HL-60 (cell line): ENCODE results near the gene ARV1.

ENCODE experiments used
- DNase-seq, 2 experiments: peaks; one replicate each; pipeline ENCODE4 v3.0.0-alpha.2; 2010 to 2020; ENCODE audit warnings: low read depth in 1 of 2, low spot score in 1 of 2
- H3K27ac ChIP-seq: fragments of 250-450 bp; sonication (Bioruptor Pico); replicated peaks from 2 replicates; pipeline ENCODE4 v1.5.1; 2020; ENCODE audit warnings: mild to moderate bottlenecking, moderate library complexity
- H3K27me3 ChIP-seq: fragments of 250-450 bp; sonication (Bioruptor Pico); 2 replicates; pipeline ENCODE4 v1.5.1; 2021; ENCODE audit warnings: mild to moderate bottlenecking, moderate library complexity; ENCODE audit not compliant: insufficient read depth, poor library complexity, severe bottlenecking
- H3K4me3 ChIP-seq: replicated peaks from 2 replicates; pipeline ENCODE4 v1.5.1; 2011; ENCODE audit warnings: mild to moderate bottlenecking, control low read depth, low read length; ENCODE audit not compliant: insufficient read depth
- GABPA ChIP-seq: IDR thresholded peaks from 2 replicates; pipeline ENCODE4 v1.6.1; 2012; ENCODE audit warnings: low read depth
- POLR2AphosphoS5 ChIP-seq: IDR thresholded peaks from 2 replicates; pipeline ENCODE4 v1.6.1; 2012; ENCODE audit warnings: low read depth
- SPI1 ChIP-seq: IDR thresholded peaks from 2 replicates; pipeline ENCODE4 v1.6.1; 2012; ENCODE audit warnings: low read depth, mild to moderate bottlenecking, borderline replicate concordance
- TF ChIP-seq, protein P1 (sequence below): IDR thresholded peaks from 2 replicates; pipeline ENCODE4 v1.6.1; 2012; ENCODE audit warnings: low read depth; ENCODE audit not compliant: insufficient replicate concordance
- TF ChIP-seq, protein P2 (sequence below): IDR thresholded peaks from one replicate; pipeline ENCODE4 v1.5.1; 2011; ENCODE audit warnings: low read length, control low read depth, inconsistent platforms; ENCODE audit not compliant: insufficient read depth

Gene ARV1

DNA sequence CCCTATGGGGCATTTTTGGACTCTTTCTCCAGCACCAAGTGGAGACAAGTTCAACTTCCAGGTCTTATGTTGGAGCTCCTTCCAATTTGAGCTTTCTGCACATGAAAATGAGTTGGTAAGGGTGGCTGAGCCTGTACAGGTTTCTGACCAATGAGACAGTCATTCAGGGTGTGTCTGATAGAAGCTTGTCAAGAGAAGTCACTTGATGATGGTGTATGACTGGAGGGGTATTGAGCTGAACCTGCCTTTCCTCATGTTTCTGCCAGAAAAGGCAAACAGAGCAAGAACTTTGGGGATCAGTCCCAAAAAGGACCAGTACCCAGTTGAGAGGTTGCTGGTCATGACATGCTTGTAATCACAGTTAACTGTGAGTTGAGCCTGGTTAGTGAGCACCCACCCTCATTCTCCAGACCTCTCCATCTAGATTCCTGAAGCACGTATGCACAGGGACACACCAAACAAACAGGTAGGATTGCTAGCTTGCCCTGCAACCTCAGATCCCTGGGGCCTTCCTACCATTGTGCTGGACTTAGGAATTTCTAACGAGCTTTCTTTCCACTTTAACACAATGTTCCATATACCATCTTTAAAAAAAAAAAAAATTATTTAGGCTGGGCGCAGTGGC lies 34.6 kb downstream of the ARV1 start:
- no peaks in the 10 kb centered on the region for H3K27me3 ChIP-seq
- H3K27ac ChIP-seq = no peak overlapping the region
- TF ChIP-seq, protein P1, sequence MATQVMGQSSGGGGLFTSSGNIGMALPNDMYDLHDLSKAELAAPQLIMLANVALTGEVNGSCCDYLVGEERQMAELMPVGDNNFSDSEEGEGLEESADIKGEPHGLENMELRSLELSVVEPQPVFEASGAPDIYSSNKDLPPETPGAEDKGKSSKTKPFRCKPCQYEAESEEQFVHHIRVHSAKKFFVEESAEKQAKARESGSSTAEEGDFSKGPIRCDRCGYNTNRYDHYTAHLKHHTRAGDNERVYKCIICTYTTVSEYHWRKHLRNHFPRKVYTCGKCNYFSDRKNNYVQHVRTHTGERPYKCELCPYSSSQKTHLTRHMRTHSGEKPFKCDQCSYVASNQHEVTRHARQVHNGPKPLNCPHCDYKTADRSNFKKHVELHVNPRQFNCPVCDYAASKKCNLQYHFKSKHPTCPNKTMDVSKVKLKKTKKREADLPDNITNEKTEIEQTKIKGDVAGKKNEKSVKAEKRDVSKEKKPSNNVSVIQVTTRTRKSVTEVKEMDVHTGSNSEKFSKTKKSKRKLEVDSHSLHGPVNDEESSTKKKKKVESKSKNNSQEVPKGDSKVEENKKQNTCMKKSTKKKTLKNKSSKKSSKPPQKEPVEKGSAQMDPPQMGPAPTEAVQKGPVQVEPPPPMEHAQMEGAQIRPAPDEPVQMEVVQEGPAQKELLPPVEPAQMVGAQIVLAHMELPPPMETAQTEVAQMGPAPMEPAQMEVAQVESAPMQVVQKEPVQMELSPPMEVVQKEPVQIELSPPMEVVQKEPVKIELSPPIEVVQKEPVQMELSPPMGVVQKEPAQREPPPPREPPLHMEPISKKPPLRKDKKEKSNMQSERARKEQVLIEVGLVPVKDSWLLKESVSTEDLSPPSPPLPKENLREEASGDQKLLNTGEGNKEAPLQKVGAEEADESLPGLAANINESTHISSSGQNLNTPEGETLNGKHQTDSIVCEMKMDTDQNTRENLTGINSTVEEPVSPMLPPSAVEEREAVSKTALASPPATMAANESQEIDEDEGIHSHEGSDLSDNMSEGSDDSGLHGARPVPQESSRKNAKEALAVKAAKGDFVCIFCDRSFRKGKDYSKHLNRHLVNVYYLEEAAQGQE = no peak
- TF ChIP-seq POLR2AphosphoS5 = no peak
- no peak for TF ChIP-seq SPI1
- no peak for TF ChIP-seq GABPA
- TF ChIP-seq, protein P2, sequence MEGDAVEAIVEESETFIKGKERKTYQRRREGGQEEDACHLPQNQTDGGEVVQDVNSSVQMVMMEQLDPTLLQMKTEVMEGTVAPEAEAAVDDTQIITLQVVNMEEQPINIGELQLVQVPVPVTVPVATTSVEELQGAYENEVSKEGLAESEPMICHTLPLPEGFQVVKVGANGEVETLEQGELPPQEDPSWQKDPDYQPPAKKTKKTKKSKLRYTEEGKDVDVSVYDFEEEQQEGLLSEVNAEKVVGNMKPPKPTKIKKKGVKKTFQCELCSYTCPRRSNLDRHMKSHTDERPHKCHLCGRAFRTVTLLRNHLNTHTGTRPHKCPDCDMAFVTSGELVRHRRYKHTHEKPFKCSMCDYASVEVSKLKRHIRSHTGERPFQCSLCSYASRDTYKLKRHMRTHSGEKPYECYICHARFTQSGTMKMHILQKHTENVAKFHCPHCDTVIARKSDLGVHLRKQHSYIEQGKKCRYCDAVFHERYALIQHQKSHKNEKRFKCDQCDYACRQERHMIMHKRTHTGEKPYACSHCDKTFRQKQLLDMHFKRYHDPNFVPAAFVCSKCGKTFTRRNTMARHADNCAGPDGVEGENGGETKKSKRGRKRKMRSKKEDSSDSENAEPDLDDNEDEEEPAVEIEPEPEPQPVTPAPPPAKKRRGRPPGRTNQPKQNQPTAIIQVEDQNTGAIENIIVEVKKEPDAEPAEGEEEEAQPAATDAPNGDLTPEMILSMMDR = no peak
- DNase-seq = no peak
- H3K4me3 ChIP-seq = no peak overlapping the region

DNA sequence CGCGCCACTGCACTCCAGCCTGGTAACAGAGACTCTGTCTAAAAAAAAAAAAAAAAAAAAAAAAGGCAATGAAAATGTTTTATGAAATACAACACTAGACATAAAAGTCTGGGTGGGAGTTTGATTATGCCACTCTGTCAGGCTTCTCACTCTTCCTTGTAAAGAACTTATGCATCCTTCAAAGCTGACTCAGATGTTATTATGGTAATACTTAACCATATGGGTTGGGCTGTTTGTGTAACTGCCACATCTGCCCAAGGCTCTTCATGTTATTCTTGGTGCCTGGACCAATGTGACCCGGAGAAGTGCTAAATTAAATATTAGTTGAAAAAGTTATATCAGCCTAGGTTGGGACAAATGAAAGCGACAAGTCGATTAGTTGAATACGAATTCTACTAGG lies 37.3 kb downstream of the ARV1 start:
- no peak for DNase-seq
- H3K27ac ChIP-seq = no peak overlapping the region
- TF ChIP-seq POLR2AphosphoS5 (no peak), GABPA (no peak), SPI1 (no peak)
- TF ChIP-seq, protein P1 = no peak
- TF ChIP-seq, protein P2 = no peak
- no peak overlapping the region for H3K4me3 ChIP-seq
- no peaks in the 10 kb centered on the region for H3K27me3 ChIP-seq

DNA sequence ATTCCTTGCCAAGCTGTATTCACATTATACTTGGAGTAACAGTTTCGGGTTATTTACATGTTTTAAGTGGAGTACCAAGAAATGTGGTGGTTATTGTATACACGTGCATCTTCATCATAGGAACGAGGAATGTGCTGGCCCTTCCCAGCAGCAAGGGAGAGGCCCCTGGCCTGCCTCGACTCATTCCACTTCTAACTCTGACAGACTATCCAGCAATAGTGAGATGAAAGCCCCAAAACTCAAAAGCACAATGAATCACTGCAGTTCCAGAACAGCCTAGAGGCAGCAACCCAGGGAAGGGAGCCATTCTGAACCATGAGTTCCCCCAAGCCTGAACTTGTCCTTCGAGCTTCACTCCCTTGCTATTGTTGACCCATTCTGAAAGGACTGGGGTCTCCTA lies 38.1 kb downstream of the ARV1 start:
- H3K27ac ChIP-seq = no peak overlapping the region
- H3K27me3 ChIP-seq = no peaks in the 10 kb centered on the region
- H3K4me3 ChIP-seq = no peak overlapping the region
- no peak for DNase-seq
- TF ChIP-seq, protein P1 = no peak

DNA sequence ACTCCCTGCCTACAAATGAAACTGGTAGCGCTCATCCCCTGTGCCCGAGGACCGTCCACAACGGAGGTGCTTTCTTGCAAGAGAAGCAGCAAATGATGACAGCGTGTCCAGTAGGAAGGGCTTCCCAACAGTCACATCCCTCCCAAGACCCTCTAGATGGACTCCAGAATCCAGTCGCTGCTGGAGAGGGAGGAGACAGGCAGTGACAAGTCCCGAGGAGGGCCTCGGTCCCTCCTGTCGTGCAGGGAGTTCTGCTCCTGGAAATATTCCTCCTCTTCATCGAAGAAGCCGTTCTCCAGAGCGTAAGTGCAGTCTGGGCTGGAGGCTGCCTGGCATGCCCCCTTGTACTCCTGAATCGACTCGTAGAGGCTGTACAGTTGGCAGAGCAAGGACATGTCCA lies 40.8 kb downstream of the ARV1 start:
- Histone ChIP-seq H3K4me3 (no peak overlapping the region), H3K27me3 (no peaks in the 10 kb centered on the region)
- TF ChIP-seq SPI1 (no peak), POLR2AphosphoS5 (no peak), GABPA (no peak)
- TF ChIP-seq, protein P2 = no peak
- TF ChIP-seq, protein P1 = no peak

More for the DNA sequence above, 40.8 kb downstream of the ARV1 start:
- H3K27ac ChIP-seq = no peak overlapping the region
- DNase-seq = no peak
